HG02678 (cell line): ENCODE results near the gene IPO9.
"Not testable (repeated sequence)": the region's sequence is repeated elsewhere in the genome, so short reads cannot be mapped to it uniquely, and the experiment has no call there.

ENCODE experiments used
- ATAC-seq: cut with Tn5 transposase; IDR thresholded peaks from one replicate; pipeline ENCODE4 v1.9.1; 2021; ENCODE audit warnings: mild to moderate bottlenecking, moderate library complexity; ENCODE audit not compliant: unreplicated experiment

IPO9 gene

GRCh38 chr1:201808633-201808990 lies 20.3 kb upstream of the IPO9 start:
- ATAC-seq, result no peak

GRCh38 chr1:201809876-201810275 lies 19.1 kb upstream of the IPO9 start:
- ATAC-seq, result no peak

GRCh38 chr1:201810466-201811216 lies 18.3 kb upstream of the IPO9 start:
- ATAC-seq, result no peak

- no peak for ATAC-seq
Measured at GRCh38 chr1:201813226-201813625, 15.7 kb upstream of the IPO9 start.

- no peak for ATAC-seq
Measured at GRCh38 chr1:201816309-201816854, 12.6 kb upstream of the IPO9 start.

GRCh38 chr1:201818971-201819750 lies 9.8 kb upstream of the IPO9 start:
- no peak for ATAC-seq

GRCh38 chr1:201820413-201820812 lies 8.5 kb upstream of the IPO9 start:
- ATAC-seq, result no peak

GRCh38 chr1:201825245-201825644 lies 3.7 kb upstream of the IPO9 start:
- ATAC-seq, result no peak

GRCh38 chr1:201826830-201827229 lies 2.1 kb upstream of the IPO9 start:
- no peak for ATAC-seq

- ATAC-seq, result no peak
Measured at GRCh38 chr1:201827321-201828216, 1.4 kb upstream of the IPO9 start.

GRCh38 chr1:201828217-201828819 lies 639 bp upstream of the IPO9 start:
- no peak for ATAC-seq

- no peak for ATAC-seq
Measured at GRCh38 chr1:201831371-201831770, 2.4 kb downstream of the IPO9 start.

GRCh38 chr1:201834621-201835020 lies 5.7 kb downstream of the IPO9 start:
- ATAC-seq, result no peak

GRCh38 chr1:201838381-201838780 lies 9.4 kb downstream of the IPO9 start:
- no peak for ATAC-seq

- ATAC-seq, result not testable (repeated sequence)
Measured at GRCh38 chr1:201839089-201839488, 10.1 kb downstream of the IPO9 start.

- ATAC-seq, result no peak
Measured at GRCh38 chr1:201840055-201840454, 11.1 kb downstream of the IPO9 start.

- ATAC-seq, result no peak
Measured at GRCh38 chr1:201840490-201840889, 11.5 kb downstream of the IPO9 start.

GRCh38 chr1:201841265-201841912 lies 12.4 kb downstream of the IPO9 start:
- ATAC-seq, result no peak

GRCh38 chr1:201842472-201843027 lies 13.6 kb downstream of the IPO9 start:
- ATAC-seq, result no peak
